NCI-H524 (cell line): Measurements from ENCODE around the gene CRIP1.
A peak's percentile ranks its signal among the peaks of the same experiment; 100 is the strongest.

Source experiments
- DNase-seq, 2 experiments: peaks; one replicate each; lab custom pipeline; 2025; lab: John Stamatoyannopoulos, UW

CRIP1 gene

GRCh38 chr14:105480807-105481801 is 5.6 kb upstream of the CRIP1 start:
- peak; percentile 85 to 91 for DNase-seq

- DNase-seq, result peak; percentile 91 to 94
Measured at GRCh38 chr14:105481886-105482457, 4.7 kb upstream of the CRIP1 start.

- no peak for DNase-seq
Measured at GRCh38 chr14:105482486-105483110, 4.1 kb upstream of the CRIP1 start.

- no peak for DNase-seq
Measured at GRCh38 chr14:105483300-105484068, 3.2 kb upstream of the CRIP1 start.

GRCh38 chr14:105484069-105484996 is 2.4 kb upstream of the CRIP1 start:
- no peak for DNase-seq

- DNase-seq, result no peak
Measured at GRCh38 chr14:105484997-105485393, 1.7 kb upstream of the CRIP1 start.

GRCh38 chr14:105485739-105486162 is 935 bp upstream of the CRIP1 start:
- peak; percentile 56 to 84 for DNase-seq

- DNase-seq, result no peak
Measured at GRCh38 chr14:105486974-105487448, 325 bp downstream of the CRIP1 start.

- no peak for DNase-seq
Measured at GRCh38 chr14:105487449-105487985, 831 bp downstream of the CRIP1 start.

- no peak for DNase-seq
Measured at GRCh38 chr14:105487986-105488777, 1.5 kb downstream of the CRIP1 start.

GRCh38 chr14:105488781-105489541 is 2.3 kb downstream of the CRIP1 start:
- DNase-seq, result no peak

GRCh38 chr14:105489542-105490266 is 3.0 kb downstream of the CRIP1 start:
- peak; percentile 89 to 91 for DNase-seq

- DNase-seq, result peak in 1 of 2 experiments; percentile 80
Measured at GRCh38 chr14:105490267-105490571, 3.5 kb downstream of the CRIP1 start.

GRCh38 chr14:105490572-105491365 is 4.1 kb downstream of the CRIP1 start, which contains the start of gene TEDC1:
TEDC1 (plus strand) TSS chr14:105491246; CDS start chr14:105491376, 130 bp downstream.
- DNase-seq, result peak; percentile 100

- DNase-seq, result peak; percentile 53 to 65
Measured at GRCh38 chr14:105491366-105491973, 4.8 kb downstream of the CRIP1 start.

GRCh38 chr14:105492031-105492970 is 5.6 kb downstream of the CRIP1 start:
- DNase-seq, result no peak
